ENCODE measurements around the gene TMEM183A.

- TF ChIP-seq SPI1 (IDR thresholded peaks at IDR 0.05; ENCODE audit: low read depth, low read length) (no peak), TAF1 (IDR thresholded peaks at IDR 0.05; ENCODE audit: low read depth, low read length) (no peak), POLR2AphosphoS5 (IDR thresholded peaks at IDR 0.05; ENCODE audit: low read depth, low read length) (no peak), POLR2A (IDR thresholded peaks at IDR 0.05; ENCODE audit: low read depth, low read length) (no peak)
These were observed 47.9 kb upstream of the TMEM183A start for GRCh38 chr1:202959276-202959620.

Measured in GM12891 (cell line).